WERI-Rb-1 (cell line): ENCODE data around the gene LINC00632.
"Not testable (repeated sequence)": the region's sequence is repeated elsewhere in the genome, so short reads cannot be mapped to it uniquely, and the experiment has no call there.

Experiments used
- DNase-seq: peaks from one replicate; pipeline ENCODE4 v3.0.0-alpha.2; 2020
- H3K27ac ChIP-seq: fragments of 250-450 bp; sonication (Bioruptor Pico); 2 replicates; pipeline ENCODE4 v1.5.1; 2020; ENCODE audit warnings: mild to moderate bottlenecking, moderate library complexity
- H3K27me3 ChIP-seq: fragments of 250-450 bp; sonication (Bioruptor Pico); 2 replicates; pipeline ENCODE4 v1.5.1; 2021; ENCODE audit warnings: mild to moderate bottlenecking, low read depth, moderate library complexity; ENCODE audit not compliant: insufficient read depth, severe bottlenecking
- H3K36me3 ChIP-seq: fragments of 250-450 bp; sonication (Bioruptor Pico); 2 replicates; pipeline ENCODE4 v1.5.1; 2020; ENCODE audit warnings: mild to moderate bottlenecking, moderate library complexity
- H3K4me3 ChIP-seq: 2 replicates; pipeline ENCODE4 v1.5.1; 2011; ENCODE audit warnings: low read depth, mild to moderate bottlenecking, control low read depth, low read length
- H3K9me3 ChIP-seq: fragments of 250-450 bp; sonication (Bioruptor Pico); 2 replicates; pipeline ENCODE4 v1.5.1; 2021; ENCODE audit warnings: mild to moderate bottlenecking, moderate library complexity; ENCODE audit not compliant: severe bottlenecking
- CTCF ChIP-seq: IDR thresholded peaks from 2 replicates; pipeline ENCODE4 v1.5.1; 2011; ENCODE audit warnings: low read depth, mild to moderate bottlenecking, control low read depth, inconsistent platforms, low read length

Gene LINC00632

GRCh38 chrX:140709421-140709846, at the start of gene LINC00632:
Gene LINC00632, plus strand, starts transcription at chrX:140709759.
- DNase-seq, result no peak
- no peak for TF ChIP-seq CTCF

GRCh38 chrX:140661643-140662042, 47.9 kb upstream of the LINC00632 start:
- H3K9me3 ChIP-seq, result no peaks in the 10 kb centered on the region

More at GRCh38 chrX:140709421-140709846, at the start of gene LINC00632:
- peaks cover 50% of the 10 kb centered on the region for H3K27me3 ChIP-seq
- H3K27ac ChIP-seq, result no peak within 1 kb of the TSS
- H3K36me3 ChIP-seq, result no peaks in the 10 kb centered on the region
- no peak within 1 kb of the TSS for H3K4me3 ChIP-seq
- no peaks in the 10 kb centered on the region for H3K9me3 ChIP-seq

GRCh38 chrX:140664939-140665338, 44.6 kb upstream of the LINC00632 start:
- no peak for DNase-seq
- Histone ChIP-seq H3K27me3 (peaks cover 46% of the 10 kb centered on the region), H3K36me3 (no peaks in the 10 kb centered on the region), H3K4me3 (no peak overlapping the region), H3K27ac (no peak overlapping the region), H3K9me3 (no peaks in the 10 kb centered on the region)
- TF ChIP-seq CTCF, result no peak

More at GRCh38 chrX:140661643-140662042, 47.9 kb upstream of the LINC00632 start:
- Histone ChIP-seq H3K36me3 (no peaks in the 10 kb centered on the region), H3K27me3 (peaks cover 36% of the 10 kb centered on the region), H3K27ac (no peak overlapping the region), H3K4me3 (no peak overlapping the region)
- TF ChIP-seq CTCF, result no peak
- DNase-seq, result no peak

GRCh38 chrX:140672840-140673731, 36.5 kb upstream of the LINC00632 start:
- DNase-seq, result no peak
- Histone ChIP-seq H3K36me3 (no peaks in the 10 kb centered on the region), H3K4me3 (no peak overlapping the region), H3K27me3 (peaks cover 30% of the 10 kb centered on the region), H3K27ac (no peak overlapping the region), H3K9me3 (no peaks in the 10 kb centered on the region)
- no peak for TF ChIP-seq CTCF

- TF ChIP-seq CTCF, result no peak
- no peaks in the 10 kb centered on the region for H3K36me3 ChIP-seq
- no peaks in the 10 kb centered on the region for H3K9me3 ChIP-seq
- no peak for DNase-seq
- peaks cover 26% of the 10 kb centered on the region for H3K27me3 ChIP-seq
- H3K27ac ChIP-seq, result no peak overlapping the region
- no peak overlapping the region for H3K4me3 ChIP-seq
These were observed 21.9 kb upstream of the LINC00632 start for GRCh38 chrX:140687706-140688105.

- not testable (repeated sequence) for H3K4me3 ChIP-seq, DNase-seq, H3K9me3 ChIP-seq, H3K27ac ChIP-seq, H3K36me3 ChIP-seq
- peaks cover 42% of the 10 kb centered on the region for H3K27me3 ChIP-seq
These were observed 18.0 kb upstream of the LINC00632 start for GRCh38 chrX:140691596-140691995.
